Bronchial epithelial cell (primary cell): ENCODE measurements around the gene TALDO1. TPM values are rescaled to one million over a fixed set of nuclear protein-coding genes. Genes with fewer than 3 reads are reported as not detected.

Experiments
- DNase-seq: peaks from one replicate; pipeline ENCODE4 v3.0.0-alpha.2; 2010; ENCODE audit warnings: low read depth
- FAIRE-seq: peaks from 2 replicates; lab custom pipeline; 2011; peaks lifted over from hg19 to GRCh38; lab: Jason Lieb, UNC
- H3K27me3 ChIP-seq: 2 replicates; pipeline ENCODE4 v1.5.1; 2011; ENCODE audit warnings: low read length; ENCODE audit not compliant: control insufficient read depth, insufficient read depth
- H3K36me3 ChIP-seq: 2 replicates; pipeline ENCODE4 v1.5.1; 2011; ENCODE audit warnings: low read length; ENCODE audit not compliant: control insufficient read depth, insufficient read depth
- H3K4me3 ChIP-seq: 2 replicates; pipeline ENCODE4 v1.5.1; 2011; ENCODE audit warnings: mild to moderate bottlenecking, low read depth, low read length, control low read depth
- total RNA-seq: library from RNA; depleted of rRNA; stranded (reverse); fragments of >200 nt; gene quantifications from 2 replicates; pipeline ENCODE4 v1.2.1, GENCODE V29; 2014
- TF ChIP-seq, protein P1 (sequence below): IDR thresholded peaks from 2 replicates; pipeline ENCODE4 v1.5.1; 2011; ENCODE audit warnings: mild to moderate bottlenecking, moderate library complexity, low read length, control low read depth, inconsistent platforms; ENCODE audit not compliant: insufficient read depth, severe bottlenecking

Gene TALDO1
- total RNA-seq, 1 donor from 2014 or later, result 253 TPM

DNA sequence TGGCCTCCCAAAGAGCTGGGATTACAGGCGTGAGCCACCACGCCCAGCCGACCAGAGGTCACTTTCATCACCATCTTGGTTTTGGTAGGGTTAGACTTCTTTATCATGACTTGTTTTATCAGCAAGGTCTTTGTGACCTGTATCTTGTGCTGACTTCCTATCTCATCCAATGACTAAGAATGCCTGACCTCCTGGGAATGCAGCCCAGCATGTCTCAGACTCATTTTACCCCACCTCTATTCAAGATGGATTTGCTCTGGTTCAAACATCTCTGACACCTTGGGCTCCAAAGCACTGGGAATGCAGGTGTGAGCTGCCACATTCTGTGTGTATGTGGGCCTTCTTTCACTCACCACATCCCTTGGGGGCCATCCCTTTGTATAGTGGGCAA is 5.1 kb upstream of the TALDO1 start:
- FAIRE-seq (peak; percentile 13), DNase-seq (peak; percentile 43)
- H3K27me3 ChIP-seq, result no peaks in the 10 kb centered on the region
- TF ChIP-seq, protein P1, sequence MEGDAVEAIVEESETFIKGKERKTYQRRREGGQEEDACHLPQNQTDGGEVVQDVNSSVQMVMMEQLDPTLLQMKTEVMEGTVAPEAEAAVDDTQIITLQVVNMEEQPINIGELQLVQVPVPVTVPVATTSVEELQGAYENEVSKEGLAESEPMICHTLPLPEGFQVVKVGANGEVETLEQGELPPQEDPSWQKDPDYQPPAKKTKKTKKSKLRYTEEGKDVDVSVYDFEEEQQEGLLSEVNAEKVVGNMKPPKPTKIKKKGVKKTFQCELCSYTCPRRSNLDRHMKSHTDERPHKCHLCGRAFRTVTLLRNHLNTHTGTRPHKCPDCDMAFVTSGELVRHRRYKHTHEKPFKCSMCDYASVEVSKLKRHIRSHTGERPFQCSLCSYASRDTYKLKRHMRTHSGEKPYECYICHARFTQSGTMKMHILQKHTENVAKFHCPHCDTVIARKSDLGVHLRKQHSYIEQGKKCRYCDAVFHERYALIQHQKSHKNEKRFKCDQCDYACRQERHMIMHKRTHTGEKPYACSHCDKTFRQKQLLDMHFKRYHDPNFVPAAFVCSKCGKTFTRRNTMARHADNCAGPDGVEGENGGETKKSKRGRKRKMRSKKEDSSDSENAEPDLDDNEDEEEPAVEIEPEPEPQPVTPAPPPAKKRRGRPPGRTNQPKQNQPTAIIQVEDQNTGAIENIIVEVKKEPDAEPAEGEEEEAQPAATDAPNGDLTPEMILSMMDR, result no peak
- no peaks in the 10 kb centered on the region for H3K36me3 ChIP-seq
- H3K4me3 ChIP-seq, result no peak overlapping the region

DNA sequence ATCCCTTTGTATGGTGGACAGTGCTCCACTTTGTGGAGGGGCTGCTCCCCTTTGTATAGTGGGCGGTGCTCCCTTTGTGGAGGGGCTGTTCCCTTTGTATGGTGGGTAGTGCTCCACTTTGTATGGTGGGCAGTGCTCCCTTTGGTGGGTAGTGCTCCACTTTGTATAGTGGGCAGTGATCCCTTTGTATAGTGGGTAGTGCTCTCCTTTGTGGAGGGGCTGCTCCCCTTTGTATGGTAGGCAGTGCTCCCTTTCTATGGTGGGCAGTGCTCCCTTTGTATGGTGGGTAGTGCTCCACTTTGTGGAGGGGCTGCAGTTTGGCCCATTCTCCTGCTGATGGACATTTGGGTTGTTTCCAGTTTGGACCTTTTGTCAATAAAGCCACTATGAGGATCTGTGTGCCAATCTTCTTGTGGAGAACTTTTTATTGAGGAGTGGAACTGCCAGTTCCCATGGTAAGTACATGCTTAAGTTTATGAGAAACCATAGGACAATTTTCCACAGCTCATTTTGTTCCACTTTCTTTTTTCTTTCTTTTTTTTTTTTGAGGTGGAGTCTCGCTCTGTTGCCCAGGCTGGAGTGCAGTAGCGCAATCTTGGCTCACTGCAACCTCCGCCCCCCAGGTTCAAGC is 4.6 kb upstream of the TALDO1 start:
- H3K4me3 ChIP-seq, result no peak overlapping the region
- H3K27me3 ChIP-seq, result no peaks in the 10 kb centered on the region
- FAIRE-seq (peak; percentile 72), DNase-seq (no peak)
- H3K36me3 ChIP-seq, result no peaks in the 10 kb centered on the region
- TF ChIP-seq, protein P1, result no peak

DNA sequence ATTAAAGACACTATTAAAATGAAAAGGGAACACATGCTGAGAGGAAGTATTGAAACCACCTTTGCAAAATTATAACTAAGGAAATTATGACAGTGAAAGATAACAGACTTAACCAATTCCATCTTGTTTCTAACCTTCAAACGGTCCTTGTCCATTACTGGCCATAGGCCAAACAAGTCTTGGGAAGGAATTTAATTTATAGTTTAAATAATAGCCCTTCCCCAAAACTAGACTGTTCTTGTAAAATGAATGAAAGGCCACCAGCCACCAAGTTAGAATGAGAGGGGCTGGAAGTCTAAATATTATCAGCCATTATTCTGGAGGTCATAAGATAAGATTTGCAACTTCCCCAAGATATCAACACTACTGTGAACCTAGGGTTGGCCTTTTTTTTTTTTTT is 1.8 kb upstream of the TALDO1 start:
- no peak overlapping the region for H3K4me3 ChIP-seq
- DNase-seq (no peak), FAIRE-seq (no peak)
- no peaks in the 10 kb centered on the region for H3K27me3 ChIP-seq
- no peaks in the 10 kb centered on the region for H3K36me3 ChIP-seq
- TF ChIP-seq, protein P1, result no peak

DNA sequence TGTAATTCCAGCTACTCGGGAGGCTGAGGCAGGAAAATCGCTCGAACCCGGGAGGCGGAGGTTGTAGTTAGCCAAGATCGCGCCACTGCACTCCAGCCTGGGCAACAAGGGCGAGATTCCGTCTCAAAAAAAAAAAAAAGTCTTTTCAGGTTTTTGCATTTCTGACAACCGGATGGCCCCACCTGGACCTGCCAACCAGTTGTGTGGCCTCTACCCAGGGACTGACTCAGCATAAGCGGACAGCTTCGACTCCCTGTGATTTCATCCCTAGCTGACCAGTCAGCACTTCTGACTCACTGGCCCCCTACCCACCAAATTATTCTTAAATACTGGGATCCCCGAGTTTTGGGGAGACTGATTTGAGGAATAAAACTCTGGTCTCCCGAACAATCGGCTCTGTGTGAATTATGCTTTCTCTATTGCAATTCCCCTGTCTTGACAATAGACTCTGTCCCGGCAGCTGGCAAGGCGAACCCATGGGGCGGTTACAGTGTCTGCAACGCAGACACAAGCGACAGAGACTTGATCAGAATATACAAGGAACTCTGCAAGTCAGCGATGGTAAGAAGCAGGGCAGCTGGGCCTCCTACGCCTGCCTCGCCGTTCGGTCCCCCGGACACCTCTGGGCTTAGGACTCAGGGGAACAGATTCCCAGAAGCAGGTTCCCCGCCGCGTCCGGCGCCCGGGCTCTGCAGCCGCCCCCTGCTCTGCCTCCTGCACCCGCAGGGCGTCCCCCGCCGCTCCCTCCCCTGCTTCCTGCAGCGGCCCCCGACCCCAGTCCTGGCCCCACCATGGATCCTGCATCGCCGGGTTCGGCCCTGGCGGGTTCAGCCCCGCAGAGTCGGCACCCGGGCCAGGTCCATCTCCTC is 741 bp upstream of the TALDO1 start:
- Histone ChIP-seq H3K36me3 (peaks cover 2% of the 10 kb centered on the region), H3K27me3 (no peaks in the 10 kb centered on the region), H3K4me3 (peak overlapping the region; percentile 98)
- FAIRE-seq, result no peak
- DNase-seq, result peak; percentile 28
- TF ChIP-seq, protein P1, result no peak

DNA sequence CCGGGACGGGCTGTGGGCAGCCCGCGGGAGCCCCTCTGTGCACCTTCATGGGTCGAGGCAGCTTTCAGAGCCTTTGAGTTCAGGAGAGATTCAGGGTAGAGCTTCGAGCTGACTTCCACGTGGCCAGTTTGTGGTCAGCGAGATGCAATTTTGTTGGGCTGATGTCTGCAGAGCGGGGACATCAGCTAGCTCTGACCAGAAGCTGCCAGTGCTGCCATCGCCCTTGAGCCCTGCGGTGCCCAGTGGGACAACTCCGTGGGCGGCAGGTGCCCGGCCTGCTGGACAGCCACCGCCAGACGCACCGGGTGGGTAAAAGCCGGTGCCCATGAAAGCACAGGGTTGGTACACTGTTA is 719 bp downstream of the TALDO1 start:
- peaks cover 2% of the 10 kb centered on the region for H3K36me3 ChIP-seq
- FAIRE-seq, result no peak
- TF ChIP-seq, protein P1, result no peak
- H3K27me3 ChIP-seq, result no peaks in the 10 kb centered on the region
- no peak for DNase-seq
- peak overlapping the region; percentile 98 for H3K4me3 ChIP-seq
